ENCODE results near the gene CDH23. TPM values are rescaled to one million over a fixed set of nuclear protein-coding genes. Genes with fewer than 3 reads are reported as not detected.

Gene CDH23
- total RNA-seq, 3 donors from 2014 or later, result 1.8 to 3.6 (median 3.0) TPM

GRCh38 chr10:71375952-71376351 lies 20.8 kb upstream of the CDH23 start:
- no peak overlapping the region for H3K4me3 ChIP-seq
- ATAC-seq, result peak; percentile 5
- peaks cover 14% of the 10 kb centered on the region for H3K4me1 ChIP-seq (ENCODE audit: low read depth)
- no peak for TF ChIP-seq CTCF (IDR thresholded peaks at IDR 0.05)
- H3K36me3 ChIP-seq (ENCODE audit: low read depth), result no peaks in the 10 kb centered on the region
- no peak for DNase-seq
- intact Hi-C loops (cut with DNase I, micrococcal nuclease), result no loop called here
- no peaks in the 10 kb centered on the region for H3K9me3 ChIP-seq

GRCh38 chr10:71378336-71379117 lies 18.2 kb upstream of the CDH23 start:
- Histone ChIP-seq H3K4me1 (ENCODE audit: low read depth) (peaks cover 14% of the 10 kb centered on the region), H3K9me3 (no peaks in the 10 kb centered on the region), H3K36me3 (ENCODE audit: low read depth) (no peaks in the 10 kb centered on the region), H3K4me3 (no peak overlapping the region)
- no peak for DNase-seq
- TF ChIP-seq CTCF (IDR thresholded peaks at IDR 0.05), result no peak
- peak; percentile 2 for ATAC-seq
- intact Hi-C loops (cut with DNase I, micrococcal nuclease), result no loop called here

DNA sequence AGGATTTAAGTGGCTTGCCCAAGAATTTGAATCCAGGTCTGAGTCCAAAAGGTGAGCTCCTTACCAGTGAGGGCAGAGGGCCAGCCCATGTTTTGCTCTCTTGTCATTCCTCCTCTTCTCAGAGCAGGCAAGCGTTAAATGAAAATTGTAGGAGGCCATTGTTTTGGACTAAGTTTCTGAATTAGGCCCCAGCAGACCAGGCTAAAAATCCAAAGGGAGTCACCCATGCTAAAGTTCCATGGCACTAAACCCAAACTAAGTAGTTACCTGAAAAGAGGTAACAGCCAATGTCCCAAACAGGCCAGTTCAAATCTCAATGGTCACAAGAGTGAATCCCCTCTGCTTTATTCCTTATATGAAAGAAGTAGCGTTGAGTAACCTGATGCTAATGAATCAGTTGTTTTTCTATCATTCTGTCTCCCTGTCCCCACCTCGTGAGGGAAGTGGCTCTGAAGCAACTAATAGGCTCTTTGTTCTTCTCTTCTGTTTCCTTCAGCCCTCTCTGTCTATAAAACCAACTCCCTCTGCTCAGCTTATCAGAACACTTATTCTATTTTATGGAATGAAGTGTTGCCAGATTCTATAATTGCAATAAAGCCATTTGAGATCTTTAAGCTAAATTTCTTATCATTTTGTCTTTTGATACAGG lies 17.5 kb upstream of the CDH23 start:
- TF ChIP-seq CTCF (IDR thresholded peaks at IDR 0.05), result no peak
- Histone ChIP-seq H3K4me1 (ENCODE audit: low read depth) (peaks cover 14% of the 10 kb centered on the region), H3K36me3 (ENCODE audit: low read depth) (no peaks in the 10 kb centered on the region), H3K4me3 (no peak overlapping the region), H3K9me3 (no peaks in the 10 kb centered on the region)
- intact Hi-C loops (cut with DNase I, micrococcal nuclease), result no loop called here
- DNase-seq (no peak), ATAC-seq (no peak)

DNA sequence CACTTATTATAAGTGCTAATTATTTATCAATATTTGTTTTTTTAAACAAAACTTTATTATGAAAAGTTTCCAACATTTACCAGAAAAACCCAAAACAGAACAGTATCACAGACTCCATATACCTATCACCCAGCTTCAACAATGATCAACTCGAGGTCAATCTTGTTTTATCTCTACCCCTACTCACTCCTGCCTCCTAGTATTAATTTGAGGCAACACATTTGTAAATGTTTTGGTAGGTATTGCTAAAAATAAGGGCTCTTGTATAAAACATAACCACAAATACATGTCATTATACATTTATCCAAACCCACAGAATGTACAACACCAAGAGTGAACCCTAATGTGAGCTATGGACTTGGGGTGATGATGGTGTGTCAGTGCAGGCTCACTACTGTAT lies 15.9 kb upstream of the CDH23 start:
- intact Hi-C loops (cut with DNase I, micrococcal nuclease), result loop anchor here (10.0 kb wide), 3 partner anchors 314 to 434 kb away; no protein-coding TSS in a partner anchor
- DNase-seq, result no peak
- no peak for TF ChIP-seq CTCF (IDR thresholded peaks at IDR 0.05)

GRCh38 chr10:71381611-71382010 lies 15.1 kb upstream of the CDH23 start:
- H3K4me3 ChIP-seq, result no peak overlapping the region
- no peaks in the 10 kb centered on the region for H3K36me3 ChIP-seq (ENCODE audit: low read depth)
- peaks cover 8% of the 10 kb centered on the region for H3K4me1 ChIP-seq (ENCODE audit: low read depth)
- TF ChIP-seq CTCF (IDR thresholded peaks at IDR 0.05), result no peak
- ATAC-seq (no peak), DNase-seq (no peak)
- no peaks in the 10 kb centered on the region for H3K9me3 ChIP-seq
- intact Hi-C loops (cut with DNase I, micrococcal nuclease), result loop anchor here (10.0 kb wide), 3 partner anchors 313 to 433 kb away; no protein-coding TSS in a partner anchor

More for the DNA sequence above, 15.9 kb upstream of the CDH23 start:
- Histone ChIP-seq H3K9me3 (no peaks in the 10 kb centered on the region), H3K4me1 (ENCODE audit: low read depth) (peaks cover 14% of the 10 kb centered on the region), H3K36me3 (ENCODE audit: low read depth) (no peaks in the 10 kb centered on the region), H3K4me3 (no peak overlapping the region)
- no peak for ATAC-seq
